ENCODE measurements around the gene LEPROT. TPM values are rescaled to one million over a fixed set of nuclear protein-coding genes. Genes with fewer than 3 reads are reported as not detected.

LEPROT gene
- total RNA-seq, 1 experiment from 2014 or later: 68.7 TPM

- BruUV-seq (replicated peaks): no TSS peak
- no peaks in the 10 kb centered on the region for H3K9me3 Mint-ChIP-seq (ENCODE audit: low read depth, unreplicated experiment)
- H3K27me3 Mint-ChIP-seq (ENCODE audit: unreplicated experiment): no peaks in the 10 kb centered on the region
- H3K4me3 Mint-ChIP-seq (ENCODE audit: low read depth, unreplicated experiment): no peak overlapping the region
- H3K36me3 Mint-ChIP-seq (ENCODE audit: insufficient read depth, unreplicated experiment): no peaks in the 10 kb centered on the region
- H3K27ac Mint-ChIP-seq (ENCODE audit: unreplicated experiment): no peak overlapping the region
- intact Hi-C loops (cut with micrococcal nuclease; ENCODE audit: unreplicated experiment): no loop called here
- no peak for TF ChIP-seq CTCF (IDR thresholded peaks at IDR 0.05; ENCODE audit: unreplicated experiment)
- no peaks in the 10 kb centered on the region for H3K4me1 Mint-ChIP-seq (ENCODE audit: low read depth, unreplicated experiment)
- CTCF ChIA-PET: no interaction called here
- no peak for DNase-seq
Observed at GRCh38 chr1:65392497-65392896, 28.0 kb upstream of the LEPROT start.

GRCh38 chr1:65393347-65393746 lies 27.1 kb upstream of the LEPROT start:
- H3K27me3 Mint-ChIP-seq (ENCODE audit: unreplicated experiment): no peaks in the 10 kb centered on the region
- no peaks in the 10 kb centered on the region for H3K4me1 Mint-ChIP-seq (ENCODE audit: low read depth, unreplicated experiment)
- H3K4me3 Mint-ChIP-seq (ENCODE audit: low read depth, unreplicated experiment): no peak overlapping the region
- CTCF ChIA-PET: no interaction called here
- no peak for DNase-seq
- TF ChIP-seq CTCF (IDR thresholded peaks at IDR 0.05; ENCODE audit: unreplicated experiment): no peak
- H3K27ac Mint-ChIP-seq (ENCODE audit: unreplicated experiment): no peak overlapping the region
- no TSS peak for BruUV-seq (replicated peaks)
- H3K9me3 Mint-ChIP-seq (ENCODE audit: low read depth, unreplicated experiment): no peaks in the 10 kb centered on the region
- H3K36me3 Mint-ChIP-seq (ENCODE audit: insufficient read depth, unreplicated experiment): no peaks in the 10 kb centered on the region
- intact Hi-C loops (cut with micrococcal nuclease; ENCODE audit: unreplicated experiment): no loop called here

- no TSS peak for BruUV-seq (replicated peaks)
- H3K4me1 Mint-ChIP-seq (ENCODE audit: low read depth, unreplicated experiment): no peaks in the 10 kb centered on the region
- intact Hi-C loops (cut with micrococcal nuclease; ENCODE audit: unreplicated experiment): no loop called here
- no peak overlapping the region for H3K27ac Mint-ChIP-seq (ENCODE audit: unreplicated experiment)
- DNase-seq: no peak
- no peaks in the 10 kb centered on the region for H3K9me3 Mint-ChIP-seq (ENCODE audit: low read depth, unreplicated experiment)
- CTCF ChIA-PET: no interaction called here
- no peak overlapping the region for H3K4me3 Mint-ChIP-seq (ENCODE audit: low read depth, unreplicated experiment)
- no peaks in the 10 kb centered on the region for H3K27me3 Mint-ChIP-seq (ENCODE audit: unreplicated experiment)
- TF ChIP-seq CTCF (IDR thresholded peaks at IDR 0.05; ENCODE audit: unreplicated experiment): no peak
- no peaks in the 10 kb centered on the region for H3K36me3 Mint-ChIP-seq (ENCODE audit: insufficient read depth, unreplicated experiment)
Observed at GRCh38 chr1:65393928-65394327, 26.5 kb upstream of the LEPROT start.

GRCh38 chr1:65395887-65396612 lies 24.4 kb upstream of the LEPROT start:
- Mint-ChIP-seq H3K9me3 (ENCODE audit: low read depth, unreplicated experiment) (no peaks in the 10 kb centered on the region), H3K27me3 (ENCODE audit: unreplicated experiment) (no peaks in the 10 kb centered on the region), H3K36me3 (ENCODE audit: insufficient read depth, unreplicated experiment) (no peaks in the 10 kb centered on the region), H3K27ac (ENCODE audit: unreplicated experiment) (no peak overlapping the region), H3K4me3 (ENCODE audit: low read depth, unreplicated experiment) (no peak overlapping the region), H3K4me1 (ENCODE audit: low read depth, unreplicated experiment) (no peaks in the 10 kb centered on the region)
- CTCF ChIA-PET: no interaction called here
- intact Hi-C loops (cut with micrococcal nuclease; ENCODE audit: unreplicated experiment): no loop called here
- no peak for TF ChIP-seq CTCF (IDR thresholded peaks at IDR 0.05; ENCODE audit: unreplicated experiment)
- DNase-seq: no peak
- no TSS peak for BruUV-seq (replicated peaks)

Data from Calu3 (cell line).